HG03558 (cell line): ENCODE data around the gene TMEM196.

Experiments
- ATAC-seq: cut with Tn5 transposase; IDR thresholded peaks from one replicate; pipeline ENCODE4 v1.9.1; 2021; ENCODE audit warnings: moderate number of reproducible peaks; ENCODE audit not compliant: unreplicated experiment; ENCODE audit errors: extremely low read depth

TMEM196 gene

DNA sequence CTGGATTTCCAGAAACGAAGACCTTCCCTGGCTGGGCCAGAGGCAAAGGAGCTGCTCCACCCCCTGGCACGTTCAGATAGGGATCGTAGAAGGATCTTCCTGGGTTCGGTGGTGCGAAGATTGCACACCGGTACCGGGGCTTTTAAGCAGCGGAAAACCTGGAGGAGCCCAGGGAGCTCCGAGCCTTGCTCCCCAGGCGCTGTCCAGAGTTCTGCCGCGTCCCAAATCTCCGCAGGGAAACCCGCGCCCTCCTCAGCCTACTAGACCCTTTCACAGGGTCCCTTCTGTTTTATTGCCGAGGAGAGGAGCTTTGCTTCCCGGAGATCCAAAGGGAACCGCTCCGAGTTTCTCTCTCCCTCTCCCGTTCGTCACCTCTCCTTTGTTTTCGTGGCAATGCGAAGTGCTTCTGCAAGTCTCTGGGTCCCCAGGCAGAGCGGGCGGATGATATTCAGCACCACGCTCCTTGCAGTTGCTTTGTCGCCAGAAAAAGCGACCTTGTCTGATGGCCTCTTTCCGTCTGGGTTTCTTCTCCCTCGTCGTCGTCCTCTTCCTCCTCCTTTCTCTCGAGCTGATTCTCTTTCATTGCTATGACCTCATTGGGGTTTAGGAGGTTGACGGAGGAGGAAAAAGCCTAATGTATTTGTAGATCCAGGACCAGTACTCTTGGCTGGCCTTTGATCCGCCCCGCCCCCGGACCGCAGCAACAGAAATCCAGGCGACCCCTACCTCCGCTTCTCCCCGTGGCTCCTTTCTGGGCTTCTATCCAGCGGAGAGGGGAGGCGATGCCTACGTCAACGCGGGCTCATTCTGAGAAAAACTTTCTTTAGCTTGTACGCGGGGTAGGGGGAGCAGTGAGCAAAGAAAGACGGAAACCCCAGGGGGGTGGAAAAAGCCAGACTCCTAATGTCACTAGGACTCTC lies at the start of gene TMEM196:
TMEM196 (minus strand) TSS at position 777 of the 920 bp plus-strand sequence. CDS start 921 bp downstream, outside the sequence.
- no peak for ATAC-seq

DNA sequence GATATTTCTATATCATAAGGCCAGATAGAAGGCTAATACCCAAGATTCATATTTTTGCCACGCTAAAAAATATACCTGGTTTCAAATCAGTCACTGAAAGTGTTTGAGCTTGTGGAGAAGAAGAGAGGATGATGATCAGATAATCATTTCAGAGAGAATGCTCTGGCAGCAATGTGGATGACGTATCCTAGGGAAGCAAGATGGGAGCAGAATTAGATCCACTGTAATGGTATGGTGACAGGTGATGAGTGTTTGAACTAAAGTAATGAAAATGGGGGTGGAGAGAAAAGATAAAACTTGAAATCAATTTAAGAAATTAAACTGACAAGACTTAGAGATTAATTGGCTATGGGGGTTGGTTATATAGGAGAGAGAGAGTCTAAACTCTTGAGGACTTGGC lies 42.7 kb upstream of the TMEM196 start:
- no peak for ATAC-seq

DNA sequence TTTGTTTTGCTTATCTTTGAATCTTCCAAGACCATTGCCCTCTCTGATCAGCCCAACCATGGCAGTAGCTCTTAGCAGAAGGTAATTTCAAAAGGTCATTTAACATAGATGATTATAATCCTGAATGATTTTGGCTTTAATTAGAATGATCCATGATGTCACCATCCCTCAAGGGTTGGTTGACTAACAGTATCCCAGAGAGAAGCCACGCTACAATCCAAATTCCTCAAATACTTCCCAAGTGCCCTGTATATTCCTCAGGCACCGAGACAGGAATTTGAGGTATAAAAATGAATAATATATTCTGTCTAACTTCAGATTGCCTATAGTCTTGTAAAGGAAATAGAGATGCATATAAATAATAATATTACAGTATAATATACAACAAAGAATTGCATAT lies 42.1 kb upstream of the TMEM196 start:
- ATAC-seq: no peak

DNA sequence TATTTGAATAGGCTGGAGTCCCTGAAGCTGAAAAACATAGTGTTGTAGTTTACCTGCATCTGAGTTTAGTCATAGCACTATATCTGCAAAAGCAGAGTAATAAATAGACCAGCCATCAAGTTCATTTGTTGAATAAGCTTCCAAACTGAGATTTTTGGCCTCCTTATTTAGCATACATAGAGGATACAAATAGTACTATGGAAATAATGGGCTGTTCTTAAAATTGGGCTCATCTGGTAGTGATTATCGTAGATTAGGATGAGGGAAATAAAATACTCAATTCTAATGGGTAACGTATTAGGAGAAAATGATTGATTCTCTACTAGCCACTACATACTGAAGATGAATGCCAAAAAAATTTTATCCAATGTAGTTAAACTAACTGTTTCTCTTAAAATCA lies 41.4 kb upstream of the TMEM196 start:
- ATAC-seq: no peak

DNA sequence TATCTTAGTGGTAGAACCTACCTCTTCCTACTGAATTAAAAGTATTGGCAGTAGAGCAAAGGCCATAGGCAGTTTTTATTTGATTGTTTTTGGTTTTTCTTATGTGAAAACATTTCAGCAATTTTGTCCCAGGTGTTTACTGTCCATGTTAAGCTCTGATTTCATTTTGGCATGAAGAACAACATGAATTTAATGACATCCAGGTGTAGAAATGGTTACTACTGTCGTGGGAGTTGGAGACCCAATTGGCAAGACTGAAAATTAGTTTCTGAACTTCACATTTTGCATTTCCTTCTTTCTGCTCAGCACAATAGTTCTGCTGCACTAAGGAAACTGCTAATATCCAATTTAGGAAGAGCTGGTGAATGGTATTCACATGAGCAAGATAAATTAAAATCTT lies 38.0 kb upstream of the TMEM196 start:
- no peak for ATAC-seq

DNA sequence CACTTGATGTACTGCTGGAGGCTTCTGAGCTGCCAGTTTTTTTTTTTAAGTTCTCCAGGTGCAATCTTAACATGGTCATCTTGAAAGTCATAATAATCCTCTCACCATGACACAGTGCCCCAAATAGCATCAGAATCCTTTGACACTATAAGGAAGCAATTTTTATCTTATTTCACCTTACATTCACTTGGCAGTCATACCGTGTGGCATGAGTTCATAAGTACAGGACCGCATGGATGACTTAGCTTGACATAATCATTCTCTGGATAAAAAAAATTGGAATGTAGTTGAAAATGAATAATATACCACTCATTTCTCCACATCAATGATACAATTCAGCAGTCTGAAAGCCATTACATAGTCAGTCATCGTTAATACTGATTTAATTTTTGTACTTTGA lies 25.6 kb upstream of the TMEM196 start:
- ATAC-seq: no peak

DNA sequence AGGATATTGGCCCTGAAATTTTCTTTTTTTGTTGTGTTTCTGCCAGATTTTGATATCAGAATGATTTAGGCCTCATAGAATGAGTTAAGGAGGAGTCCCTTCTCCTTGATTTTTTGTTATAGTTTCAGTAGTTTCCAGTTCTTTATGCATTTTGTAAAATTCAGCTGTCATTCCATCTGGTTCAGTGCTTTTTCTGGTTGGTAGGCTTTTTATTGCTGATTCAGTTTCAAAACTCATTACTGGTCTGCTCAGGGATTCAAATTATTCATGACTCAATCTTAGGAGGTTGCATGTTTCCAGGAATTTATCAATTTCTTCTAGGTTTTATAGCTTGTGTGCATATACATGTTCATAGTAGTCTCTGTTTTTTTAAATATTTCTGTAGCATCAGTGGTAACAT lies 10.1 kb upstream of the TMEM196 start:
- no peak for ATAC-seq

DNA sequence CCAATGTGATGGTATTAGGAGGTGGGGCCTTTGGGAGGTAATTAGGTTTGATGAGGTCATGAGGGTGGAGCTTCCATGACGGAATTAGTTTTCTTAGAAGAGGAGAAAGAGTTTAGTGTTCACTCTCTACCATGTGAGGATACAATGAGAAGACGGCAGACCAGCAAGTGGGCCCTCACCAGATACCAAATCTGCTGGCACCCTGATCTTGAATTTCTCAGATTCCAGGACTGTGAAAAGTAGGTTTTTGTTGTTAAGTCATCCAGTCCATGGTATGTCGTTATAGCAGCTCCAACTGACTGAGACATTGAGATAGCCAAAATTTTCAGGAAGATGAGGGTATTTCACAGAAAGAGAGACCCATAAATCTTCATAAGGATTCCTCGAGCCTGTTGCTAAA lies 3.6 kb upstream of the TMEM196 start:
- no peak for ATAC-seq

DNA sequence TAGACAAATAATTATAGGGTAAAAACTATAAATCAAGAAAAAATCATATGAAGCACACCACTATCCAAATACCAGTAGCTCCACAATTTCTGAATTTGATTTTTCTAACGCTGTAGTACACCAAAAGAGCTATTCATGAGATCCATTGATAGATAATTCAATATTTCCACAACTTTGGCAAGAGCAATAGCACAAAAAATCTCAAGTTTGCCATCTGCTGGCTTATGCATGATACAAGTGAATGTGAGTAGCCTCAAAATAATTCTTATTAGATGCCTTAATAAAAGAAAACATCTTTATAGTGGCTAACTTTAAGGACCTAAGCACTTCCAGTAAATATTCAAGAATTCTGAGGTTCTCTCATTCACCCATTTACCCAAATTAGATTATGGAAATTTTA lies 2.2 kb upstream of the TMEM196 start:
- no peak for ATAC-seq

DNA sequence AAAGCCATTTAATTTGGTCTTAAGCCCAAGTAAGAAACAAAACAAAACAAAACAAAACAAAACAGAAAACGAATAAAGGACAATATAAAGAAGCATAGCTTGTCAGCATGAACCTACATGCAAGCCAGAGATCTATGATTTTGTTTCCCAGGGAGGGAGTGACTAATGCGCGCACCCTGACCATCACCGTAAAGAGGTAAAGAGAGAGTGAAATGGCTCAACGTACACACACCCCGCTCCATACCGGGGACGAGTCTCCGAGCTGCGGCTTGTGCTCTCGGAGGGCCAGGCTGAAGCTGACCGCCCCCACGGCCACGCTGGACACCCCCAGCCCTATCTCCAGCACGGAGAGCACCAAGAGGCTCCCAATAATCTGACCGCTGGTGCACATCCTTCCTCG lies 1.1 kb downstream of the TMEM196 start:
- no peak for ATAC-seq

DNA sequence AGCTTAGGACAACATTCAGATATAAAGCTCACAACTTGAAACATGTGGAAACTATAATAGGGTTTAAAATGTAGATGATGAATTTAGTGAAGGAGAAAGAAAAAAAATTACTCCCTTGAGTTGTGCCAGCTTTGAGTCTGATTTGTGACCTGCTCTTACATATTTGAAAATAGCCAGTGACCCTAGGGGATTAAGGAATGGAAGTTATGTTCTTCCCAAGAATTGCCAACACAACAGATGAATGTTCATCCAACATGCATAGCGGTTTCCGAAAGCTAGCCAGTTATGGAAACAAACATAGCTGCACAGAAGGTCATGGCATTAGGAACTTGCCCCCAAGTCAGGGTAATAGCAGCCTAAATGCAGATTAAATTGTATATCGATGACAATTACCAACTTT lies 10.8 kb downstream of the TMEM196 start:
- ATAC-seq: no peak

DNA sequence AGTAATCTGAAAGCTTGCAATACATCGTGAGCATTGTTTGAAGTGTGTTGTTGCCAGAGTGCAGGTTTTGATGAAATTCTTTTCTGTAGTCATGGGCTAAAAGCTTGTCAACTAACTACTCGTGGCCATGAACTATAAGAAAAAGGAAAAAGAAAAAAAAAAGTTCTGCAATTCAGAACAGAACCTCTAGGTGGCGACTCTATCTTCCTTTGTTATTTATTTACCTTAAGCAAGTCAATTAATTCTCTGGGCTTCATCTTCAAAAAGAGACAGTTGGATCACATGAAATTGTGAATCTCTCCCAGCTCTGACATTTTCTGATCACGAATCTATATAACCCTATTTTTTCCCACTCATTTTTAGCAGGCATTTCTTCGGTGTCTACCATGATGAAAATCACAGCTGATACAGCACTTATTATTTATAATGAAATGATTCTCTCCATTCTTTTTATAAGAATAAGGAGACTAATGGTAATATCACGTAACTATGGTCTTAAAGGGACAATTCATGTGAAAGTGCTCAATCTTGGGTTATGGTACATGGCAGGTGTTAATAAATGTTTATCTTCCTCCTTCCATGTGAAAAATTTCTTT lies 18.8 kb downstream of the TMEM196 start:
- no peak for ATAC-seq

DNA sequence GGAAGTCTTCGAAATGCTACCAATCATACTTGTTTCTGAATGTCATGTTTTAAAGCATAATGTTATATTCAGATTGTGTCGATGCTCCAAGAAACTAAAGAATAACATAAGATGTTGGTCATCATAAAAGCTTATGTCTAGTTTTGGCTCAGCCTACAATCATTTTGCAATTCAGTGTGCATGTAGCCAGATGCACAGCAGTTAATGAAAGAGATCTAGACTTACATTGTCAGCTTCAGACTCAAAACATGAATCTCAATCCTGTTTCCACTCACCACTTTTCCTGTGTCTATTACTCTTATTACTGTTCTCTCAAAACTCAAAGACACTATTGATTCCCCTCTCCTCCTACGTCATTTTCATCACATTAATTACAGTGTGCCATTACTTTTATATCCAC lies 21.4 kb downstream of the TMEM196 start:
- no peak for ATAC-seq

DNA sequence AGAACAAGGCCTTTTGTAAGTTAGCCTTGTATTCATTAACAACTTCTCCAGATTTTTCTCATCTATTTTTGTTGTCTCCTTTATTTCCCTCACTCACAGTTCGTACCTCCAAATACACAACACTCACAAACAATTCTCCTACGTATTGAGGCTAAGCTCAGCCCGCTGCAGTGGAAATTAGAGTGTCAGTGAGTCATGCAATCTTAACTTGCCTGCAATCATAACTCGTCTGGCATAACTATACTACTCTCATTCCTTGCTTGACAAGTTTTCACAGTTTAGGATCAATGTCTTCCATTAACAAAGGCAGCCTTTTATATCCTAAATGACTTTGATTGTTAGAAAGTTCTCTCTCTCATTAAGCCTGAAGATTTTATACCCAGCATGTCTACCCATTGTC lies 23.8 kb downstream of the TMEM196 start:
- ATAC-seq: no peak

DNA sequence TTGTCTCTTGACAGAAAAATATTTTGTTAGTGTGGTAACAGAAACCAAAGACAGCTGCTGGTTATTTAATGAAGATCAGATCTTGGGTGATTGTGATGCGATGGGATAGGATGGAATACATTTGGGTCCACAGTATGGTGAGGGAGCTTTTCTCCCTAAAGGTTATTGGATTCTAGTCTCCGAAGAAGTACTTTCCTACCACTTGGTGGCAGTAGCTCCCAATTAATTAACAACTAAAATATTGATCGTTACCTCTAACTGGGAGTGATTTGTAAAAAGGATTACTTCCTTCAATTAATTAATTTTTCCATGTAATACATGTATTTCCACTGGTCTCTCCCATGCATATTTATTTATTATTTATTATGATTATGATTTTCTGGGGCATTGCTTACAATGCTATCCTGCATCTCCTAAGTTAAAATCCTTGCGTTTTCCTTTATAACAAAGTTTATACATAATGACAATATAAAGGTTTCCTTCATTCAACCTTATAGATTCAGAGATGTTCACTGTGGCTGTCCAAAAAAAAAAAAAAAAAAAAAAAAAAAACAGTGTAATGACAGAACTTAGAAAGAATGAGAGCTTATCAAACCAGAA lies 25.6 kb downstream of the TMEM196 start:
- no peak for ATAC-seq

DNA sequence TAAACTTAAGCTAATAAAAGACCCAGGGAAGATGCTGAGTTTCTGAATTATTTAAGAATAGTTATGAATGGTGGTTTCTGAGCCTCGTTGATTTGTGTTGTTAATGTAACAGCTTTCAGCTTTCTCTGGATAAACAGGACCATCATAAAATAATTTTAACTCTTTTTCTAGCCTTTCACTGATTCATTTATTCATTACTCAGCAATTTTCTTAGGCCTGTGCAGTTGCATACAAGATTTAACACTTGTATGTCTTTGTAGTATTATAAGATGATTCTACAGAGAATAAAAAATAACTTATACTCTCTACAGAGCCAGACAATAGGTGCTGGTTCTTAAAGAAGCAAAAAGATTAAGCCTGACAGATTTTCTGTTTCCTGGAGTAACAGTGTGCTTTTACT lies 29.3 kb downstream of the TMEM196 start:
- ATAC-seq: no peak

DNA sequence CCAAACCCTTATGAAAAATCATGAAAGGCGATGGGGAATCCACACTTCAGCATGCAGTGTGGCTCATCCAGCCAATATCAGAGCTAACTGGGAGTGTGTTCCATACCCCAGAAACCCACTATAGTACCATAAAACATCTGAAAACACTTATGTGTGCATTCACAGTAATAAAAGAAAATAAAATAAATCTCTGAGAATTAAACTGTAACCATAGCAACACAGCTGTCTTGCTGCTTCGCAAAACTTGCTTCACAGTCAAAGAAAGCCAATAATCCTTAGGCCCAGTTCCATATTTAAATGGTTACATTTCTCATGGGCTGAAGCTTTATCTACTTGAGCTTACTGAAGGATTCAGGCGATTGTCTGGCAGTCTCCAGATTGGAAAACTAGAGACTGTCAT lies 44.7 kb downstream of the TMEM196 start:
- no peak for ATAC-seq

DNA sequence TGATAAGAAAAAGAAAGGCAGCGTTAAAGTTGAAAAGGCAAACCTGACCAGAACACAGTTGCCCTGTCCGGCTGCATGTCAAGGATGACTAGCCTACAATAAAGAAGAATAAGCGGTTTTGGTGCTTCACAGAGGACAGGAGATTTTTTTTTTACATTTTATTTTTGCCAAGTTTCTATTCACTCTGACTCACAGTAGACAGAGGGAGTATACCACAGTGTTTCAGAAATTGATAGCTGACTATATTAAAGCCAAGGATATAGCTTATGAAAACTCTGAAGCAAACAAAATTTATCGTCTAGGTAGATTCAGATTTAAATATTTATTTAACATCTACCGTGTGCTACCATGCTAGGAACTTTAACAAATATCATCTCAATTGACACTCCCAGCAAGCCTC lies 47.6 kb downstream of the TMEM196 start:
- ATAC-seq: no peak

DNA sequence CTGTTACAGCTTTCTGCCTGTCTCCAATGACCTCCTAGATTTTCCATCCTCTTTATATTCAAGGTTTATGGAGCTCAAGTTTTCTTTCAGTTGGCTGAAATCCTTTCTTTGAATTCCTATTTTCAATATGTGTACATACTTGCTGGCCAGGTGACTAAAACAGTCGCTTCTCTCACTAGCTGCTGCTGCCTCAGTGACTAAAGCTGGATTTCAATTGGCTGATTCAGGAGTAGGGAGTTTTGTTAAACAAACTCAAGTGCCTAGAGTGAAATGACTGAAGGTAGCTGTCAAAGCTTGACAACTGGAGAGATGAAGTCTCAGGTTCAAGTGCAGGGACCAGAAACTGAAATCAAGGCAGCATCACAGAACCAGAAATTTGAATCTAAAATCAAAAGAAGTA lies 57.9 kb downstream of the TMEM196 start:
- ATAC-seq: no peak

DNA sequence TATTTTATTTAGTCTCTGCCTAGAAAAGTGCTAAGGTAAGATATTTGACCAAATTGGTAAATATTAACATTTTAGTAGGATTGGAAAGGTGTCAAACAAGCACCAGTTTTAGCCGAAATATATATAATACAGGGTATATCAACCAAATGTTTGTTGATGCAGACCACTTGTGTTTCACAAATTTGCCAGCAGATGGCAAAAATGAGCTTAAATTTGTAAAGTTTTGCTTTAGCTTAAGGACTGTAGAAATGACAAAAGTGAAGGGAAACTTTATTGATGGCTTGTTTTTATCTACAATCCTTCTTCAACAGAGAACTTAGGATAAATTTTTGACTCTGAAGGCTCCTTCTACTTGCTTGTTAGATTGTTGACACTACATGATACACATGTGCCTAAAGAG lies 59.7 kb downstream of the TMEM196 start:
- ATAC-seq: no peak

DNA sequence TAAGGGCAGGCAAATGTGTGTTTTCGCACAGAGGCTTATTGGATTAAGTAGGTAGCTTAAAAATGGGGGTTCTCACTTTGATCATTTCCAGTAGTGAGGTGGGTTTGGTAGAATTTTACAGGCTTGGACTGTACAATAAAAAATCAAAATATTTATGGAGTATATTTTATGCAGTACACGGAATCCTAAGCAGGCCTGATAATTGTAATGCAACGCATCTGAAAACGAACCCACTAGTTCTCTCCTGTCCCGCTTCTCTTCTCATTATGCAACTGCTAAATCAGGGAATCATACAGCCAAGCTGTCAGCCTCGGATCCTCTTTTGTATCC lies 64.2 kb downstream of the TMEM196 start:
- no peak for ATAC-seq
